IMR-90 (cell line): Measurements from ENCODE around the gene SNX30. TPM values are rescaled to one million over a fixed set of nuclear protein-coding genes. Genes with fewer than 3 reads are reported as not detected.

ENCODE experiments used
- ATAC-seq: fragments of 200-7000 bp; cut with Tn5 transposase; 2 replicates; pipeline ENCODE4 v1.9.1; 2020; ENCODE audit warnings: low read depth, mild to moderate bottlenecking, moderate library complexity
- BruUV-seq: library from RNA; stranded (reverse); fragments of 400-500 nt; replicated peaks from 2 replicates; lab custom pipeline; 2021; lab: Mats Ljungman, UMichigan
- CTCF ChIA-PET: fragments of 300-600 bp; formaldehyde crosslinking; extraction: SDS; loops from one replicate; lab custom pipeline; 2021; ENCODE audit warnings: antibody characterized with exemption; lab: Yijun Ruan, JAX
- POLR2A ChIA-PET: fragments of 300-600 bp; sonication (Branson Sonifier 250); formaldehyde crosslinking; loops from one replicate; lab custom pipeline; 2022; ENCODE audit warnings: antibody characterized with exemption; ENCODE audit not compliant: unreplicated experiment; lab: Charles Lee
- DNase-seq: peaks from one replicate; pipeline ENCODE4 v3.0.0; 2013
- H2AFZ ChIP-seq: replicated peaks from 2 replicates; pipeline ENCODE3; 2013; ENCODE audit warnings: low read length, mild to moderate bottlenecking; ENCODE audit not compliant: poor library complexity
- H2AK5ac ChIP-seq: 2 replicates; pipeline ENCODE4 v1.6.1; 2013; ENCODE audit warnings: low read depth, low read length, inconsistent platforms
- H2AK9ac ChIP-seq: replicated peaks from 2 replicates; pipeline ENCODE3; 2013; ENCODE audit warnings: mild to moderate bottlenecking, low read depth, low read length, moderate library complexity; ENCODE audit not compliant: poor library complexity
- H2BK120ac ChIP-seq: 2 replicates; pipeline ENCODE4 v1.6.1; 2013; ENCODE audit warnings: low read depth, low read length, inconsistent platforms
- H2BK15ac ChIP-seq: 3 replicates; pipeline ENCODE4 v1.6.1; 2013; ENCODE audit warnings: low read depth, low read length, inconsistent platforms
- H2BK20ac ChIP-seq: 2 replicates; pipeline ENCODE4 v1.6.1; 2013; ENCODE audit warnings: low read depth, mild to moderate bottlenecking, inconsistent platforms, low read length, moderate library complexity
- H2BK5ac ChIP-seq: 2 replicates; pipeline ENCODE4 v1.6.1; 2013; ENCODE audit warnings: mild to moderate bottlenecking, low read depth, low read length, inconsistent platforms; ENCODE audit not compliant: poor library complexity, severe bottlenecking
- H3K14ac ChIP-seq: replicated peaks from 2 replicates; pipeline ENCODE4 v1.6.1; 2013; ENCODE audit warnings: low read depth, low read length, inconsistent platforms
- H3K18ac ChIP-seq: 2 replicates; pipeline ENCODE4 v1.6.1; 2013; ENCODE audit warnings: low read depth, low read length, control low read depth
- H3K23ac ChIP-seq: 2 replicates; pipeline ENCODE4 v1.6.1; 2013; ENCODE audit warnings: low read depth, low read length, inconsistent platforms
- H3K27ac ChIP-seq: 2 replicates; pipeline ENCODE4 v1.5.1; 2013; ENCODE audit warnings: mild to moderate bottlenecking, control low read depth, low read length; ENCODE audit not compliant: insufficient read depth
- H3K27me3 ChIP-seq: 2 replicates; pipeline ENCODE4 v1.6.1; 2013; ENCODE audit warnings: low read length; ENCODE audit not compliant: control insufficient read depth, insufficient read depth
- H3K36me3 ChIP-seq: 2 replicates; pipeline ENCODE4 v1.6.1; 2013; ENCODE audit warnings: low read length, mixed read lengths; ENCODE audit not compliant: control insufficient read depth, insufficient read depth
- H3K4ac ChIP-seq: 2 replicates; pipeline ENCODE4 v1.6.1; 2013; ENCODE audit warnings: low read depth, low read length, inconsistent platforms
- H3K4me1 ChIP-seq: 2 replicates; pipeline ENCODE4 v1.6.1; 2013; ENCODE audit warnings: low read length, mixed read lengths; ENCODE audit not compliant: control insufficient read depth, insufficient read depth
- H3K4me2 ChIP-seq: 2 replicates; pipeline ENCODE4 v1.6.1; 2013; ENCODE audit warnings: low read depth, mild to moderate bottlenecking, control low read depth, low read length, moderate library complexity
- H3K4me3 ChIP-seq: 2 replicates; pipeline ENCODE4 v1.5.1; 2013; ENCODE audit warnings: low read depth, mild to moderate bottlenecking, control low read depth, low read length, moderate library complexity; ENCODE audit not compliant: insufficient read depth
- H3K56ac ChIP-seq: 2 replicates; pipeline ENCODE4 v1.6.1; 2013; ENCODE audit warnings: low read length, inconsistent platforms; ENCODE audit not compliant: insufficient read depth; ENCODE audit errors: extremely low read depth
- H3K79me1 ChIP-seq, 2 experiments: 2 replicates each; pipeline ENCODE4 v1.6.1; 2013; ENCODE audit warnings: low read length in 2 of 2, inconsistent platforms in 1 of 2, low read depth in 1 of 2
- H3K9ac ChIP-seq: 2 replicates; pipeline ENCODE4 v1.6.1; 2013; ENCODE audit warnings: low read depth, low read length, control low read depth
- H3K9me1 ChIP-seq: 2 replicates; pipeline ENCODE4 v1.6.1; 2013; ENCODE audit warnings: low read length, inconsistent platforms; ENCODE audit not compliant: insufficient read depth
- H3K9me3 ChIP-seq: 2 replicates; pipeline ENCODE4 v1.6.1; 2013; ENCODE audit warnings: low read length; ENCODE audit not compliant: control insufficient read depth, insufficient read depth
- H4K20me1 ChIP-seq: 2 replicates; pipeline ENCODE4 v1.6.1; 2013; ENCODE audit warnings: low read length, inconsistent platforms; ENCODE audit not compliant: insufficient read depth
- H4K5ac ChIP-seq: 2 replicates; pipeline ENCODE4 v1.6.1; 2013; ENCODE audit warnings: mild to moderate bottlenecking, low read depth, low read length, control low read depth
- H4K8ac ChIP-seq, 2 experiments: 2 replicates each; pipeline ENCODE4 v1.6.1; 2013; ENCODE audit warnings: low read depth in 2 of 2, low read length in 2 of 2, control low read depth in 1 of 2, inconsistent platforms in 1 of 2
- H4K91ac ChIP-seq: 2 replicates; pipeline ENCODE4 v1.6.1; 2013; ENCODE audit warnings: low read depth, low read length, inconsistent platforms; ENCODE audit not compliant: insufficient read depth
- BHLHE40 ChIP-seq: fragments of 150-350 bp; IDR thresholded peaks from 2 replicates; pipeline ENCODE4 v1.6.1; 2016; ENCODE audit warnings: mild to moderate bottlenecking, low read depth, low read length
- CEBPB ChIP-seq: IDR thresholded peaks from 2 replicates; pipeline ENCODE4 v1.6.1; 2012; ENCODE audit warnings: low read depth, low read length, improper control_type of control experiment
- CHD1 ChIP-seq: IDR thresholded peaks from 2 replicates; pipeline ENCODE4 v1.6.1; 2012; ENCODE audit warnings: low read depth, low read length, improper control_type of control experiment
- CTCF ChIP-seq: conservative IDR thresholded peaks from 2 replicates; pipeline ENCODE4 v1.5.1; 2012; ENCODE audit warnings: mild to moderate bottlenecking, low read depth, low read length, improper control_type of control experiment
- ELK1 ChIP-seq: fragments of 150-350 bp; IDR thresholded peaks from 2 replicates; pipeline ENCODE4 v1.6.1; 2016; ENCODE audit warnings: low read depth, mild to moderate bottlenecking, low read length, moderate library complexity, borderline replicate concordance
- FOS ChIP-seq: fragments of 150-350 bp; IDR thresholded peaks from 2 replicates; pipeline ENCODE4 v1.6.1; 2016; ENCODE audit warnings: low read depth, low read length
- MAFK ChIP-seq: IDR thresholded peaks from 2 replicates; pipeline ENCODE4 v1.6.1; 2012; ENCODE audit warnings: low read depth, low read length, improper control_type of control experiment
- MAZ ChIP-seq: IDR thresholded peaks from 2 replicates; pipeline ENCODE4 v1.6.1; 2012; ENCODE audit warnings: low read depth, mild to moderate bottlenecking, low read length, improper control_type of control experiment, moderate library complexity, borderline replicate concordance
- MXI1 ChIP-seq: IDR thresholded peaks from 2 replicates; pipeline ENCODE4 v1.6.1; 2012; ENCODE audit warnings: low read depth, mild to moderate bottlenecking, low read length, moderate library complexity, borderline replicate concordance
- NFE2L2 ChIP-seq: fragments of 150-350 bp; IDR thresholded peaks from 2 replicates; pipeline ENCODE4 v1.6.1; 2016; ENCODE audit warnings: low read depth, mild to moderate bottlenecking, low read length
- POLR2A ChIP-seq: IDR thresholded peaks from 2 replicates; pipeline ENCODE4 v1.6.1; 2012; ENCODE audit warnings: mild to moderate bottlenecking, low read depth, low read length
- RAD21 ChIP-seq: IDR thresholded peaks from 2 replicates; pipeline ENCODE4 v1.6.1; 2012; ENCODE audit warnings: low read length, improper control_type of control experiment
- RCOR1 ChIP-seq: IDR thresholded peaks from 2 replicates; pipeline ENCODE4 v1.6.1; 2012; ENCODE audit warnings: mild to moderate bottlenecking, low read length, improper control_type of control experiment; ENCODE audit not compliant: insufficient replicate concordance
- RFX5 ChIP-seq: IDR thresholded peaks from 2 replicates; pipeline ENCODE4 v1.8.0; 2012; ENCODE audit warnings: low read depth, mild to moderate bottlenecking, low read length, moderate library complexity
- SMC3 ChIP-seq: fragments of 150-350 bp; IDR thresholded peaks from 2 replicates; pipeline ENCODE4 v1.6.1; 2016; ENCODE audit warnings: low read depth, mild to moderate bottlenecking, antibody characterized with exemption, low read length, moderate library complexity
- USF2 ChIP-seq: fragments of 150-350 bp; IDR thresholded peaks from 2 replicates; pipeline ENCODE4 v1.6.1; 2017; ENCODE audit warnings: mild to moderate bottlenecking, antibody characterized with exemption, low read length, low read depth
- WGBS, 2 experiments: methylation state at CpG; one replicate each; pipeline versions ENCODE4 v1.1.5 to v1.1.7; 2013; ENCODE audit warnings: missing lambda C conversion rate in 2 of 2; ENCODE audit not compliant: insufficient read length in 1 of 2; ENCODE audit errors: extremely low coverage in 2 of 2; 5-methylcytosine and 5-hydroxymethylcytosine counted together
- dilution Hi-C: fragments of 300-500 bp; cut with HindIII; formaldehyde crosslinking; loops from one replicate; pipeline ENCODE4 v1.14.3; 2018; ENCODE audit warnings: low sequenced_read_pairs; ENCODE audit not compliant: unreplicated experiment
- in situ Hi-C: fragments of 300-500 bp; cut with MboI; formaldehyde crosslinking; loops from 3 replicates; pipeline ENCODE4 v1.14.3; 2019; ENCODE audit warnings: low sequenced_read_pairs, inconsistent platforms, mixed read lengths
- intact Hi-C: fragments of 100-400 bp; cut with micrococcal nuclease; formaldehyde crosslinking; loops from 2 replicates; pipeline ENCODE4 v1.10.0; 2022
- polyA plus RNA-seq, 3 experiments: library from polyadenylated mRNA; depleted of rRNA; stranded (reverse); fragments of >200 nt; gene quantifications; 2 replicates each; pipeline ENCODE4 v1.2.3, GENCODE V29; 2012; ENCODE audit warnings: low replicate concordance in 1 of 3
- total RNA-seq: library from RNA; depleted of rRNA; stranded (reverse); fragments of >200 nt; gene quantifications from 2 replicates; pipeline ENCODE4 v1.2.3, GENCODE V29; 2012

SNX30 gene
- total and polyA plus RNA-seq, 2 of the 4 experiments (the other 2 are of a cell fraction), result 8.0 to 18.8 TPM

- dilution Hi-C loops, result no loop called here
- H2AFZ ChIP-seq, result no peak overlapping the region
- H3K18ac ChIP-seq, result no peak overlapping the region
- no peak overlapping the region for H4K8ac ChIP-seq
- no peaks in the 10 kb centered on the region for H3K27me3 ChIP-seq
- H3K79me1 ChIP-seq, result peaks cover 22 to 58% of the 10 kb centered on the region in 2 experiments
- H2AK5ac ChIP-seq, result no peak overlapping the region
- peaks cover 6% of the 10 kb centered on the region; the same call in 1 of the 2 replicates for H3K9me1 ChIP-seq
- CTCF ChIA-PET, result no interaction called here
- H3K23ac ChIP-seq, result no peak overlapping the region
- no peak overlapping the region for H4K91ac ChIP-seq
- no peak overlapping the region for H2AK9ac ChIP-seq
- H3K14ac ChIP-seq, result no peak overlapping the region
- no peak overlapping the region for H3K4me2 ChIP-seq
- no peak overlapping the region for H2BK120ac ChIP-seq
- no TSS peak for BruUV-seq
- H3K27ac ChIP-seq, result no peak overlapping the region
- H3K9ac ChIP-seq, result no peak overlapping the region
- H4K5ac ChIP-seq, result no peak overlapping the region
- peaks cover 51% of the 10 kb centered on the region for H4K20me1 ChIP-seq
- no peak overlapping the region for H2BK20ac ChIP-seq
- DNase-seq (no peak), ATAC-seq (no peak)
- H2BK5ac ChIP-seq, result no peak overlapping the region
- WGBS, 2 experiments, result no CpG with 5 or more reads among the region's 6 CpGs
- TF ChIP-seq USF2 (no peak), FOS (no peak), SMC3 (no peak), RFX5 (no peak), MAFK (no peak), CHD1 (no peak), RAD21 (no peak), ELK1 (no peak), RCOR1 (no peak), CTCF (no peak), MAZ (no peak), BHLHE40 (no peak), NFE2L2 (no peak), POLR2A (no peak), MXI1 (no peak), CEBPB (no peak)
- peaks cover 3% of the 10 kb centered on the region; the same call in 1 of the 2 replicates for H3K4me1 ChIP-seq
- H3K4ac ChIP-seq, result no peak overlapping the region
- H3K36me3 ChIP-seq, result no peaks in the 10 kb centered on the region
- no peak overlapping the region for H2BK15ac ChIP-seq
- no peak overlapping the region for H3K4me3 ChIP-seq
- intact Hi-C loops, result no loop called here
- no peaks in the 10 kb centered on the region for H3K9me3 ChIP-seq
- H3K56ac ChIP-seq, result no peak overlapping the region
- in situ Hi-C loops, result no loop called here
- POLR2A ChIA-PET, result no interaction called here
Observed at GRCh38 chr9:112780450-112781036, 30.0 kb downstream of the SNX30 start.
